Smooth muscle cell (in vitro differentiated cells): Measurements from ENCODE around the gene MATN1. TPM values are rescaled to one million over a fixed set of nuclear protein-coding genes. Genes with fewer than 3 reads are reported as not detected.

Experiments used
- DNase-seq: peaks from one replicate; lab custom pipeline; 2025; ENCODE audit not compliant: unreplicated experiment; lab: John Stamatoyannopoulos, UW
- H2AFZ ChIP-seq: fragments of 200-600 bp; sonication (generic); 2 replicates; pipeline ENCODE4 v1.6.0; 2016; ENCODE audit warnings: antibody characterized with exemption, low read depth, mild to moderate bottlenecking
- H3F3A ChIP-seq: fragments of 200-600 bp; sonication (generic); 2 replicates; pipeline ENCODE4 v1.6.0; 2017; ENCODE audit warnings: antibody characterized with exemption, low read depth
- H3K27ac ChIP-seq: fragments of 200-600 bp; sonication (generic); 2 replicates; pipeline ENCODE4 v1.5.1; 2016; ENCODE audit warnings: low read depth, mild to moderate bottlenecking
- H3K27me3 ChIP-seq: fragments of 200-600 bp; sonication (generic); 2 replicates; pipeline ENCODE4 v1.6.1; 2016; ENCODE audit warnings: low read depth, mild to moderate bottlenecking
- H3K36me3 ChIP-seq: fragments of 200-600 bp; sonication (generic); 2 replicates; pipeline ENCODE4 v1.5.1; 2016; ENCODE audit warnings: low read depth
- H3K4me1 ChIP-seq: fragments of 200-600 bp; sonication (generic); 2 replicates; pipeline ENCODE4 v1.5.1; 2016; ENCODE audit warnings: low read depth
- H3K4me2 ChIP-seq: fragments of 200-600 bp; sonication (generic); 2 replicates; pipeline ENCODE4 v1.6.0; 2016; ENCODE audit warnings: mild to moderate bottlenecking
- H3K4me3 ChIP-seq: fragments of 200-600 bp; sonication (generic); 2 replicates; pipeline ENCODE4 v1.5.1; 2016; ENCODE audit warnings: mild to moderate bottlenecking
- H3K79me2 ChIP-seq: fragments of 200-600 bp; sonication (generic); 2 replicates; pipeline ENCODE4 v1.6.0; 2016; ENCODE audit warnings: low read depth, mild to moderate bottlenecking
- H3K9ac ChIP-seq: fragments of 200-600 bp; sonication (generic); 2 replicates; pipeline ENCODE4 v1.6.0; 2016; ENCODE audit warnings: low read depth
- H3K9me3 ChIP-seq: fragments of 200-600 bp; sonication (generic); replicated peaks from 2 replicates; pipeline ENCODE4 v1.5.1; 2016; ENCODE audit warnings: low read depth
- H4K20me1 ChIP-seq: fragments of 200-600 bp; sonication (generic); 2 replicates; pipeline ENCODE4 v1.6.0; 2016; ENCODE audit warnings: low read depth
- CTCF ChIP-seq: fragments of 200-600 bp; sonication (generic); IDR thresholded peaks from 2 replicates; pipeline ENCODE4 v1.5.1; 2017; ENCODE audit warnings: borderline replicate concordance, mild to moderate bottlenecking, antibody characterized with exemption; ENCODE audit not compliant: insufficient read depth, poor library complexity, severe bottlenecking
- WGBS: methylation state at CpG from one replicate; pipeline ENCODE4 v1.1.7; 2016; ENCODE audit warnings: low lambda C conversion rate; 5-methylcytosine and 5-hydroxymethylcytosine counted together
- polyA plus RNA-seq: library from polyadenylated mRNA; unstranded; fragments of >200 nt; fragmentation: Nextera tagmentation; extraction: Ambion mirVana; gene quantifications from 2 replicates; pipeline ENCODE4 v1.2.1, GENCODE V29; 2016
- total RNA-seq: library from RNA; depleted of rRNA; stranded (reverse); fragments of >200 nt; gene quantifications from 2 replicates; pipeline ENCODE4 v1.2.3, GENCODE V29; 2014

MATN1 gene
- total and polyA plus RNA-seq, 2 experiments from 2014 or later = 0.40 to 2.0 TPM

GRCh38 chr1:30750731-30751291 lies 27.4 kb upstream of the MATN1 start:
- Histone ChIP-seq H3F3A (no peaks in the 10 kb centered on the region), H3K79me2 (no peaks in the 10 kb centered on the region), H3K9ac (no peak overlapping the region), H3K9me3 (no peaks in the 10 kb centered on the region), H3K36me3 (no peaks in the 10 kb centered on the region), H4K20me1 (no peaks in the 10 kb centered on the region), H3K4me1 (peaks cover 11% of the 10 kb centered on the region), H2AFZ (no peak overlapping the region), H3K27me3 (no peaks in the 10 kb centered on the region), H3K4me3 (no peak overlapping the region), H3K4me2 (no peak overlapping the region), H3K27ac (no peak overlapping the region)
- no peak for DNase-seq
- WGBS = 87% methylated on average over 10 of the region's 10 CpGs
- no peak for TF ChIP-seq CTCF

GRCh38 chr1:30749691-30750583 lies 26.6 kb upstream of the MATN1 start:
- Histone ChIP-seq H3K4me3 (no peak overlapping the region), H3K36me3 (no peaks in the 10 kb centered on the region), H2AFZ (no peak overlapping the region), H3K9ac (no peak overlapping the region), H3K4me1 (peaks cover 11% of the 10 kb centered on the region), H3K27me3 (no peaks in the 10 kb centered on the region), H3K9me3 (no peaks in the 10 kb centered on the region), H4K20me1 (no peaks in the 10 kb centered on the region), H3K27ac (no peak overlapping the region), H3K4me2 (no peak overlapping the region), H3K79me2 (no peaks in the 10 kb centered on the region), H3F3A (no peaks in the 10 kb centered on the region)
- WGBS = 91% methylated on average over 23 of the region's 23 CpGs
- no peak for TF ChIP-seq CTCF
- DNase-seq = no peak

GRCh38 chr1:30748699-30749401 lies 25.5 kb upstream of the MATN1 start:
- Histone ChIP-seq H3F3A (no peaks in the 10 kb centered on the region), H3K4me2 (peak overlapping the region; percentile 35), H3K27me3 (no peaks in the 10 kb centered on the region), H3K4me3 (no peak overlapping the region), H3K9me3 (no peaks in the 10 kb centered on the region), H3K9ac (no peak overlapping the region), H4K20me1 (no peaks in the 10 kb centered on the region), H3K79me2 (no peaks in the 10 kb centered on the region), H3K36me3 (no peaks in the 10 kb centered on the region), H3K4me1 (peaks cover 11% of the 10 kb centered on the region), H2AFZ (peak overlapping the region; percentile 44), H3K27ac (no peak overlapping the region)
- no peak for TF ChIP-seq CTCF
- WGBS = 78% methylated on average over 16 of the region's 16 CpGs
- no peak for DNase-seq
